Measurements from ENCODE around the gene POTEH.
"Not testable (repeated sequence)": the region's sequence is repeated elsewhere in the genome, so short reads cannot be mapped to it uniquely, and the experiment has no call there.

The POTEH gene

DNA sequence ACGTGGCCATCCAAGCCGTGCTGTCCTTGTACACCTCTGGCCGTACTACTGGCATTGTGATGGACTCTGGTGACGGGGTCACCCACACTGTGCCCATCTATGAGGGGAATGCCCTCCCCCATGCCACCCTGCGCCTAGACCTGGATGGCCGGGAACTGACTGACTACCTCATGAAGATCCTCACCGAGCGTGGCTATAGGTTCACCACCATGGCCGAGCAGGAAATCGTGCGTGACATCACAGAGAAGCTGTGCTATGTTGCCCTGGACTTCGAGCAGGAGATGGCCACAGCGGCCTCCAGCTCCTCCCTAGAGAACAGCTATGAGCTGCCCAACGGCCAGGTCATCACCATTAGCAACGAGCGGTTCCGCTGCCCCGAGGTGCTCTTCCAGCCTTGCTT lies 32.1 kb downstream of the POTEH start:
- not testable (repeated sequence) for H3K4me3 ChIP-seq (replicated peaks in 1 of 2; ENCODE audit: low read depth in 2 of 2, low read length in 2 of 2); DNase-seq (ENCODE audit: low read depth in 2 of 2)

DNA sequence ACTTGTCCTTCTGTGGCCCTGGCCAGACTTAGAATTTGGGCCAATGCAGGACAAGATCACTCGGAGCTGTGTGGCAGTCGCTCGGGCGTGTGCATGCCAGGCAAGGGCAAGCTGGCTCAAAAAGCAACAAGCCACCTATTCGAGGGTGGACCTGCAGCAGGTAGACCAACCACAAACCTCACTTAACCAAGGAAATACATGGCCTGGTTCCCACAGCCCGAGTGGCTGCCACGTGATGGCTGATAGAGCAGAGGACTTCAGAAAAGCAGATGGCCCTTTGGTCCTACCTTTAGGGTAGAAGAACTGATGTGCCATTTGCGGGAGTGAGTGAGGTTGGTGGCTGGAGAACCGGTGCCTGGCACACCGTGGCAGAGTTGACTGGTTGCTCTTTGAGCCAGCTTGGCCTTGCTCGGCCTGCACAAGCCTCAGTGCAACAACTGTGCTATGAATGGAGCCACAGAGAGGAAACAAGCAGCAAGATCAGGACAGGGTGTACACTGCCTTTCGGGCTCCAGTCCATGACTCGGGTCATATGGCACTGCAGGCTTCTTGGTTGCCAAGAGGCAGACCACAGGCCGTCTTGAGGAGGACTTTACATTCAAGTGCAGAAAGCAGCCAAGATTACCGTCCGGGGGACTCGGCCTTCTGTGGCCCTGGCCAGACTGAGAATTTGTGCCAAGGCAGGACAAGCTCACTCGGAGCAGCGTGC lies 39.5 kb downstream of the POTEH start:
- not testable (repeated sequence) for DNase-seq (ENCODE audit: low read depth in 2 of 2); H3K4me3 ChIP-seq (replicated peaks in 1 of 2; ENCODE audit: low read depth in 2 of 2, low read length in 2 of 2)

DNA sequence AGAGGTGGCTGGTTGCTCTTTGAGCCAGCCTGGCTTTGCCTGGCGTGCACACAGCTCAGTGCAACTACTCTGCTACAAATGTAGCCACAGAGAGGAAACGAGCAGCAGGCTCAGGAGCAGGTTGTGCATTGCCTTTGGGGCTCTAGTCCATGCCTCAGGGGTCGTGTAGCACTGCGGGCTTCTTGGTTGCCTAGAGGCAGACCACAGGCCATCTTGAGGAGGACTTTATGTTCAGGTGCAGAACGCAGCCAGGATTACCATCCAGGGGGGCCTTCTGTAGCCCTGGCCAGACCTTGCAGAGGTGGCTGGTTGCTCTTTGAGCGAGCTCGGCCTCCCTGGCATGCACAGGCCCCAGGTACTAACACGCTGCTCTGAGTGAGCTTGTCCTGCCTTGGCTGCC lies 41.2 kb downstream of the POTEH start:
- not testable (repeated sequence) for H3K4me3 ChIP-seq (replicated peaks in 1 of 2; ENCODE audit: low read depth in 2 of 2, low read length in 2 of 2); DNase-seq (ENCODE audit: low read depth in 2 of 2)

GRCh38 chr22:15734411-15734810 lies 44.6 kb downstream of the POTEH start:
- not testable (repeated sequence) for H3K4me3 ChIP-seq (replicated peaks in 1 of 2; ENCODE audit: low read depth in 2 of 2, low read length in 2 of 2)

GRCh38 chr22:15738157-15738908 lies 48.5 kb downstream of the POTEH start:
- not testable (repeated sequence) for DNase-seq (ENCODE audit: low read depth in 2 of 2); H3K4me3 ChIP-seq (replicated peaks in 1 of 2; ENCODE audit: low read depth in 2 of 2, low read length in 2 of 2)

More at GRCh38 chr22:15734411-15734810, 44.6 kb downstream of the POTEH start:
- not testable (repeated sequence) for DNase-seq (ENCODE audit: low read depth in 2 of 2)

DNA sequence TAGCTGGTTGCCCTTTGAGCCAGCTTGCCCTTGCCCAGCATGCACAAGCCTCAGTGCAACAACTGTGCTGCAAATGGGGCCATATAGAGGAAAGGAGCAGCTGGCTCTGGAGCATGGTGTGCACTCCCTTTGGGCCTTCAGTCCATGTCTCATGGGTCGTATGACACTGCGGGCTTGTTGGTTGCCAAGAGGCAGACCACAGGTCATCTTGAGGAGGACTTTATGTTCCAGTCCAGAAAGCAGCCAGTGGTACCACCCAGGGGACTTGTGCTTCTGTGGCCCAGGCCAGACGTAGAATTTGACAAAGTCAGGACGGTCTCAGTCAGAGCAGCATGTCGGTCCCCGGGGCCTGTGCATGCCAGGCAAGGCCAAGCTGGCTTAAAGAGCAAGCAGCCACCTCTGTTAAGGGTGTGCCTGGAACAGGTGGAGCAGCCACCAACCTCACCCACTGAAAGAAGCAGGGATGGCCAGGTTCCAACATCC lies 49.1 kb downstream of the POTEH start:
- DNase-seq (ENCODE audit: low read depth in 2 of 2); H3K4me3 ChIP-seq (replicated peaks in 1 of 2; ENCODE audit: low read depth in 2 of 2, low read length in 2 of 2): not testable (repeated sequence)

DNA sequence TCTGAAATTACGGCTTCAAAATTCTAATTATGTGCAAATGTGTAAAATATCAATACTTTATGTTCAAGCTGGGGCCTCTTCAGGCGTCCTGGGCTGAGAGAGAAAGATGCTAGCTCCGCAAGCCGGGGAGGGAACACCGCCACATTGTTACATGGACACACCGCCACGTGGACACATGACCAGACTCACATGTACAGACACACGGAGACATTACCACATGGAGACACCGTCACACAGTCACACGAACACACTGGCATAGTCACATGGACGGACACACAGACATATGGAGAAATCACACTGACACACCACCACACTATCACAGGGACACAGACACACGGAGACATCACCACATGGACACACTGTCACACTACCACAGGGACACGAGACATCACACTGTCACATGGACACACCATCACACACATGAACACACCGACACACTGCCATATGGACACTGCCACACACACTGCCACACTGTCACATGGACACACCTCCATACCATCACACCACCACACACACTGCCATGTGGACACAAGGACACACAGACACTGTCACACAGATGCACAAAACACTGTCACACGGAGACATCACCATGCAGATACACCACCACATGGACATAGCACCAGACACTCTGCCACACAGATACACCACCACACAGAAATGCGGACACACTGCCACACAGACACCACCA lies 58.0 kb downstream of the POTEH start:
- not testable (repeated sequence) for DNase-seq (ENCODE audit: low read depth in 2 of 2); H3K4me3 ChIP-seq (replicated peaks in 1 of 2; ENCODE audit: low read depth in 2 of 2, low read length in 2 of 2)

DNA sequence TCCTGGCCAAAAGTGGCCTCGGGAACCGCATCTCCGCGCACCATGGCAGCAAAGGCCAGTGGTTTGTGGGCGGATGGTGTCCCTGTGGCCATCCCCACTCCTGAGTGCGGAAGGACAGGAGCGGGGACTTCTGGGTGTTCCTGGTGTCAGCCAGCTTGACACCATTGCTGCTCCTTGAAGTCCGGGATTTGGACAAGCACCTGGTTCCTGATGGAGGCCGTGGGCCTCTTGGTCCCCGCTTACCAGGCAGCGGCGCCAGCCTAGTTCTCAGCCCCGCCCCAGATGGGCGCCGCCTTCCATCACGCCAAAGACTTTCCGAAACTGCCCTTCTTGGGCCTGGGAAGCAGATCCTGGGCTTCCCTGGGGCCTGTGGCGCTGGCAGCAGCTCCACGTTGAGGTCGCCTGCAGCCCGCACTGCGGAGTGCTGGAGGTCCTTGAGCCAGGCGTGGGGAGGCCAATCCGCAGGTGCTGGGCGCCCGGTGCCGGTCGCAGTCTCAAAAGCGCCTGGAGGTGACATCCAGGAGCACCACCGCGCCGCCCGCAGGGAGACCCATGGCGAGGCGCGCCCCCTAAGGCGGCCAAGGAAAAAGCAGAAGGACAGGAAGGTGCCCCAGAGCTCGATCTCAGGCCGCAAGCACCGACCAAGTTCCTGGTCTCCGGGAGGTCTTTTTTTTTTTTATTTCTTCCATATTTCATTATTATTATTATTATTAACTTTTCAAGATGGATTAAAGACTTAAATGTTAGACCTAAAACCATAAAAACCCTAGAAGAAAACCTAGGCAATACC lies 59.5 kb downstream of the POTEH start:
- DNase-seq (ENCODE audit: low read depth in 2 of 2); H3K4me3 ChIP-seq (replicated peaks in 1 of 2; ENCODE audit: low read depth in 2 of 2, low read length in 2 of 2): not testable (repeated sequence)

GRCh38 chr22:15759443-15760097 lies 69.7 kb downstream of the POTEH start:
- DNase-seq (ENCODE audit: low read depth in 2 of 2); H3K4me3 ChIP-seq (replicated peaks in 1 of 2; ENCODE audit: low read depth in 2 of 2, low read length in 2 of 2): not testable (repeated sequence)

- DNase-seq (ENCODE audit: low read depth in 2 of 2); H3K4me3 ChIP-seq (replicated peaks in 1 of 2; ENCODE audit: low read depth in 2 of 2, low read length in 2 of 2): not testable (repeated sequence)
Measured at GRCh38 chr22:15760388-15761150, 70.7 kb downstream of the POTEH start.

DNA sequence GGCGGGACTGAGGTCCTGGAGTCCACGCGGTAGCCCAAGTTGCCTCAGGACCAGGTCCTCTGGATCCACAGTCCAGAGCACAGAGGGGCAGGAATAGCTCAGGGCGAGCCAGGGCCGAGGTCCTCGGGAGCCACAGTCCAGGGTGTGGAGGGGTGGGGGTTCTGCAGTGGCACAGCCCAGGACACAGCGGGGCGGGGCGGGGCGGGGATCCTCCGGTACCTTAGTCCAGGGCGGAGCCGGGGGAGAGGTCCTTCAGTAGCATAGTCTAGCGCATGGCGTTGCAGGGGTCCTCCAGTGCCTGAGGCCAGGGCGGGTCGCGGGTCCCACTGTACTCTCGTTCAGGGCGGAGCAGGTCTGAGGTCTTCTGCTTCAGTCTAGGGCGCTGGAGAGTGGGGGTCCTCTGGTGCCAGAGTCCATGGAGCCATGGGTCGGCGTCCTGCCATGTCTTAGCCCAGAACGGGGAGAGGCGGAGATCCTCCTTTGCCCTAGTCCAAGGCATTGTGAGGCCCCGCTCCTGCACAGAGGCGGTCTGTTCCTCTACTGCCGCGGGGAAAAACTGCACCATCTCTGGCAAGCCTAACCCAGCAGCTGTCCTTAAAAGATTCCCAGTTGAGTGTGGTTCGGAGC lies 71.4 kb downstream of the POTEH start:
- not testable (repeated sequence) for H3K4me3 ChIP-seq (replicated peaks in 1 of 2; ENCODE audit: low read depth in 2 of 2, low read length in 2 of 2); DNase-seq (ENCODE audit: low read depth in 2 of 2)

GRCh38 chr22:15763559-15763958 lies 73.7 kb downstream of the POTEH start:
- not testable (repeated sequence) for H3K4me3 ChIP-seq (replicated peaks in 1 of 2; ENCODE audit: low read depth in 2 of 2, low read length in 2 of 2); DNase-seq (ENCODE audit: low read depth in 2 of 2)
